Kidney (tissue), 14 donors: ENCODE measurements around the gene F2RL2. TPM values are rescaled to one million over a fixed set of nuclear protein-coding genes. Genes with fewer than 3 reads are reported as not detected.

Source experiments
- DNase-seq, 5 donors: peaks; one replicate each; pipeline ENCODE4 v3.0.0-alpha.2; 2013 to 2020
- FAIRE-seq: peaks from 2 replicates; lab custom pipeline; 2012; peaks lifted over from hg19 to GRCh38; lab: Jason Lieb, UNC
- H3K27ac ChIP-seq, 2 donors: one replicate each; pipeline ENCODE4 v1.7.0; 2013; ENCODE audit warnings: low read depth in 2 of 2, low read length in 2 of 2, inconsistent platforms in 1 of 2
- H3K27me3 ChIP-seq: one replicate; pipeline ENCODE4 v1.7.1; 2013; ENCODE audit warnings: low read length, inconsistent platforms; ENCODE audit not compliant: control insufficient read depth, insufficient read depth
- H3K36me3 ChIP-seq, 3 donors: one replicate each; pipeline versions ENCODE4 v1.7.0 to v1.7.1; 2013; ENCODE audit warnings: low read length in 3 of 3, control low read depth in 1 of 3, inconsistent platforms in 1 of 3; ENCODE audit not compliant: insufficient read depth in 3 of 3, control insufficient read depth in 2 of 3
- H3K4me1 ChIP-seq, 3 donors: one replicate each; pipeline versions ENCODE4 v1.7.0 to v1.7.1; 2013; ENCODE audit warnings: low read length in 3 of 3, inconsistent platforms in 1 of 3, low read depth in 1 of 3; ENCODE audit not compliant: control insufficient read depth in 2 of 3, insufficient read depth in 2 of 3
- H3K4me3 ChIP-seq, 3 donors: one replicate each; pipeline versions ENCODE4 v1.7.0 to v1.8.1; 2013; ENCODE audit warnings: low read length in 3 of 3, control low read depth in 1 of 3, inconsistent platforms in 1 of 3
- H3K9ac ChIP-seq, 3 donors: one replicate each; pipeline versions ENCODE4 v1.7.0 to v1.7.1; 2013; ENCODE audit warnings: low read length in 3 of 3, control low read depth in 1 of 3, inconsistent platforms in 1 of 3
- H3K9me3 ChIP-seq, 3 donors: one replicate each; pipeline versions ENCODE4 v1.7.0 to v1.7.1; 2013; ENCODE audit warnings: low read length in 3 of 3, control low read depth in 1 of 3, inconsistent platforms in 1 of 3; ENCODE audit not compliant: control insufficient read depth in 2 of 3, insufficient read depth in 1 of 3
- CTCF ChIP-seq: IDR thresholded peaks from 3 replicates; pipeline ENCODE4 v1.5.1; 2012; ENCODE audit warnings: mild to moderate bottlenecking, moderate library complexity, borderline replicate concordance; ENCODE audit not compliant: insufficient read depth; ENCODE audit errors: extremely low read depth
- intact Hi-C: fragments of 100-400 bp; cut with DNase I; formaldehyde crosslinking; loops from one replicate; pipeline ENCODE4 v1.11.1; 2022
- polyA plus RNA-seq: library from polyadenylated mRNA; stranded (reverse); fragments of 350-450 nt; fragmentation: Illumina TruSeq; extraction: RNeasy Lipid Tissue Mini Kit (QIAGEN cat#74804); gene quantifications from one replicate; pipeline ENCODE4 v1.2.3, GENCODE V29; 2014; ENCODE audit warnings: low read depth, low replicate concordance; ENCODE audit not compliant: insufficient read depth
- total RNA-seq: library from RNA; stranded (reverse); fragmentation: NEBNext Ultra II Directional; extraction: Animal tissue kit (Norgen Biotek cat#: 25700); gene quantifications from one replicate; pipeline ENCODE4 v1.2.1, GENCODE V29; 2021
- donor health status: control.
- donor health status: control.
- donor health status: control.
- donor health status: control.
- donor health status: control.
- donor health status: DM: yes; HTN: yes; CAD: no.
- donor health status: Normal renal cell carcinoma (clear cell type).

F2RL2 gene
- total and polyA plus RNA-seq, 2 donors from 2014 or later, result 0.32 to 0.44 TPM

- Histone ChIP-seq H3K27me3 (no peaks in the 10 kb centered on the region), H3K9ac (no peak overlapping the region), H3K4me1 (no peaks in the 10 kb centered on the region), H3K27ac (no peak overlapping the region), H3K4me3 (no peak overlapping the region), H3K9me3 (no peaks in the 10 kb centered on the region), H3K36me3 (peaks cover 0 to 10% (median 2%) of the 10 kb centered on the region in 3 donors)
- DNase-seq (no peak), FAIRE-seq (no peak)
- intact Hi-C loops, result no loop called here
- no peak for TF ChIP-seq CTCF
Observed at GRCh38 chr5:76669245-76669644, 46.0 kb upstream of the F2RL2 start.

GRCh38 chr5:76667495-76667894 lies 44.3 kb upstream of the F2RL2 start:
- H3K9ac ChIP-seq, result no peak overlapping the region
- no peaks in the 10 kb centered on the region for H3K9me3 ChIP-seq
- FAIRE-seq (no peak), DNase-seq (no peak)
- no peak overlapping the region for H3K27ac ChIP-seq
- H3K4me3 ChIP-seq, result no peak overlapping the region
- H3K27me3 ChIP-seq, result no peaks in the 10 kb centered on the region
- no peak for TF ChIP-seq CTCF
- H3K4me1 ChIP-seq, result no peaks in the 10 kb centered on the region
- peaks cover 0 to 10% (median 2%) of the 10 kb centered on the region in 3 donors for H3K36me3 ChIP-seq
- intact Hi-C loops, result no loop called here

- Histone ChIP-seq H3K27ac (no peak overlapping the region), H3K27me3 (no peaks in the 10 kb centered on the region), H3K9ac (no peak overlapping the region), H3K4me1 (no peaks in the 10 kb centered on the region), H3K36me3 (peaks cover 0 to 6% (median 2%) of the 10 kb centered on the region in 3 donors), H3K4me3 (no peak overlapping the region), H3K9me3 (no peaks in the 10 kb centered on the region)
- FAIRE-seq (no peak), DNase-seq (no peak)
- TF ChIP-seq CTCF, result no peak
- intact Hi-C loops, result no loop called here
Observed at GRCh38 chr5:76664079-76664478, 40.9 kb upstream of the F2RL2 start.

- no peak for TF ChIP-seq CTCF
- Histone ChIP-seq H3K27me3 (no peaks in the 10 kb centered on the region), H3K9me3 (no peaks in the 10 kb centered on the region), H3K27ac (no peak overlapping the region), H3K4me3 (no peak overlapping the region), H3K9ac (no peak overlapping the region), H3K36me3 (peaks cover 2 to 7% (median 2%) of the 10 kb centered on the region in 3 donors), H3K4me1 (no peaks in the 10 kb centered on the region)
- FAIRE-seq, result no peak
- DNase-seq, result no peak
- intact Hi-C loops, result no loop called here
Observed at GRCh38 chr5:76663573-76663972, 40.4 kb upstream of the F2RL2 start.
